ENCODE results near the gene SOCS6. TPM values are rescaled to one million over a fixed set of nuclear protein-coding genes. Genes with fewer than 3 reads are reported as not detected.

SOCS6 gene
- total and polyA plus RNA-seq, 2 of the 13 experiments (the other 11 are each of a cell fraction or from before 2014, with no cell fraction given), result 18.6 to 38.3 TPM

GRCh38 chr18:70374154-70374553 is 85.3 kb downstream of the SOCS6 start (continued):
- TF ChIP-seq ZNF670 (CRISPR knock-in tag; IDR thresholded peaks at IDR 0.05; ENCODE audit: borderline replicate concordance), result no peak
- TF ChIP-seq ZUFSP (CRISPR knock-in tag; IDR thresholded peaks at IDR 0.05; ENCODE audit: borderline replicate concordance), result no peak
- no peak for TF ChIP-seq ZNF530 (CRISPR knock-in tag; IDR thresholded peaks at IDR 0.05; ENCODE audit: low read depth)
- peak; percentile 98 for TF ChIP-seq ZNF121 (CRISPR knock-in tag; IDR thresholded peaks at IDR 0.05)
- no peak for TF ChIP-seq ZSCAN22 (CRISPR knock-in tag; IDR thresholded peaks at IDR 0.05)
- TF ChIP-seq ZNF749 (CRISPR knock-in tag; IDR thresholded peaks at IDR 0.05; ENCODE audit: borderline replicate concordance), result no peak
- no peak for TF ChIP-seq ZNF12 (CRISPR knock-in tag; IDR thresholded peaks at IDR 0.05)
- peak; percentile 50; the same call in 1 of the 2 replicates for TF ChIP-seq ZNF646 (CRISPR knock-in tag; IDR thresholded peaks at IDR 0.05)
- TF ChIP-seq NCOA5 (CRISPR knock-in tag; IDR thresholded peaks at IDR 0.05), result no peak
- TF ChIP-seq ZNF274 (CRISPR knock-in tag; IDR thresholded peaks at IDR 0.05), result no peak
- no peak for TF ChIP-seq MYNN (CRISPR knock-in tag; IDR thresholded peaks at IDR 0.05; ENCODE audit: low read depth)
- TF ChIP-seq FOXM1 (CRISPR knock-in tag; IDR thresholded peaks at IDR 0.05), result no peak
- peak; percentile 68; the same call in 1 of the 2 replicates for TF ChIP-seq MEIS2 (CRISPR knock-in tag; IDR thresholded peaks at IDR 0.05)
- TF ChIP-seq EP300 (IDR thresholded peaks at IDR 0.05; ENCODE audit: low read depth in 2 of 2, low read length in 2 of 2), result peak in 1 of 2 experiments; percentile 13; a peak in 1 of 4 replicates
- TF ChIP-seq EP300 (CRISPR knock-in tag; IDR thresholded peaks at IDR 0.05; ENCODE audit: borderline replicate concordance), result no peak
- TF ChIP-seq THAP9 (CRISPR knock-in tag; IDR thresholded peaks at IDR 0.05; ENCODE audit: borderline replicate concordance), result no peak
- TF ChIP-seq CREM (IDR thresholded peaks at IDR 0.05), result no peak
- no peak for TF ChIP-seq CREM (CRISPR knock-in tag; IDR thresholded peaks at IDR 0.05)
- TF ChIP-seq NR2F6 (IDR thresholded peaks at IDR 0.05), result peak; percentile 78
- TF ChIP-seq NR2F6 (CRISPR knock-in tag; IDR thresholded peaks at IDR 0.05), result peak; percentile 85
- no peak for TF ChIP-seq ZNF570 (CRISPR knock-in tag; IDR thresholded peaks at IDR 0.05; ENCODE audit: borderline replicate concordance)
- TF ChIP-seq ATM (IDR thresholded peaks at IDR 0.05; ENCODE audit: borderline replicate concordance), result no peak

All from HepG2 (cell line).